Measurements from ENCODE around the gene OR2A5.
A peak's percentile ranks its signal among the peaks of the same experiment; 100 is the strongest.
"Not testable (repeated sequence)": the region's sequence is repeated elsewhere in the genome, so short reads cannot be mapped to it uniquely, and the experiment has no call there.

The OR2A5 gene, protein sequence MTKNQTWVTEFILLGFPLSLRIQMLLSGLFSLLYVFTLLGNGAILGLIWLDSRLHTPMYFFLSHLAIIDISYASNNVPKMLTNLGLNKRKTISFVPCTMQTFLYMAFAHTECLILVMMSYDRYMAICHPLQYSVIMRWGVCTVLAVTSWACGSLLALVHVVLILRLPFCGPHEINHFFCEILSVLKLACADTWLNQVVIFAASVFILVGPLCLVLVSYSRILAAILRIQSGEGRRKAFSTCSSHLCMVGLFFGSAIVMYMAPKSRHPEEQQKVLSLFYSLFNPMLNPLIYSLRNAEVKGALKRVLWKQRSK

GRCh38 chr7:144048648-144049047, at the start of gene OR2A5:
OR2A5 (plus strand) TSS chr7:144048948; CDS start chr7:144050402, 1,454 bp downstream.
- DNase-seq (ENCODE audit: low read depth in 2 of 2): no peak

DNA sequence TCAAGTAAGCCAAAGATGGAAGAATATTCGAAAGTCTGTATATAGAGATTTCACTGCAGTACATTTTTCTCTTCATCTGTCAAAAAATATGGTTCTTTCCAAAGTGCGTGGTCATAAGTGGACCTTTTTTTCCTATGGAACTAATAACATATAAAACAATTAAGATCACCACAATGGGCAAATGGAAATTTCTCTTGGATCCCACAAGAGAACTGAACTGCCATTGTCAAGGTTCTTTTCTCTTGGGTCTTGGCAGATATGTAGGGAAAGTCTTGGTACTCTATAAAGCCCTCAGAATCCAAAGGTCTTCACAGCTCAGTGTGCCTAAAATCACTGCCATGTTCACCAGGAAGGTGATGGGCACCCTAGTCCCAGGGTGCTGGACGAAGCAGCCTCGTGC, 48.7 kb upstream of the OR2A5 start, which contains the start of gene OR6B1:
Gene OR6B1 (plus strand): TSS at position 301 of the 400 bp plus-strand sequence. CDS start 3,677 bp downstream, outside the sequence.
- DNase-seq (ENCODE audit: low read depth in 2 of 2): no peak

GRCh38 chr7:144001543-144001942, 47.2 kb upstream of the OR2A5 start:
- DNase-seq (ENCODE audit: low read depth in 2 of 2): no peak

DNA sequence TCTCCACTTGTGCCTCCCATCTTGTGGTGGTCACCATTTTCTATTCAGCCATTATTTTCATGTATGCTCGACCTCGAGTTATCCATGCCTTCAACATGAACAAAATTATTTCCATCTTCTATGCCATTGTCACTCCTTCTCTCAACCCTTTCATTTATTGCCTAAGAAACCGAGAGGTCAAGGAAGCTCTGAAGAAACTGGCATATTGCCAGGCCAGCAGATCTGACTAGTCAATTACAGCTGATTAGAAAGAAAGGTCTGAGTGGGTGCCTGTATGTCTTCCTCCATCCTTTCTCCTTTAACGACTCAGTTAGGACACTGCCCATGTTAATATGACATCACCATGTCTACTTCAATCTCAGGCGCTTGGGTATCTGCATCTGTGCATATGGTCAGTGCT, 44.0 kb upstream of the OR2A5 start:
- no peak for DNase-seq (ENCODE audit: low read depth in 2 of 2)

- DNase-seq (ENCODE audit: low read depth in 2 of 2): no peak
These were observed 42.6 kb upstream of the OR2A5 start for GRCh38 chr7:144006029-144006691.

DNA sequence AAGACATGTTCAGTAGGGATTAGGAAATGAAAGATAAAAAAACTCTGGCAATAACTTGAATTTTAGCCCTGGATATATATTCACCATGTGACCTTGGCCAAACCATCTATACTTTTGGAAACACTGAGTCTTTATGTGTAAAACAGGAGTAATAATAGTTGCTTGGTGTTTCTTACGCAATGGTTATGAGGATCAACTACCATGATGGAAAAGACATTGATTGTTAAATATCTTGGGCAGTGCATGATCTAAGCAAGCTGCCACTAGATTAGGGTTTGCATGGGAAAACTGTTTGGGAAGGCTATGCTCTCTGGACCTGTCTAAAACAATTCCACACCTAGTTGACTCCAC, 42.1 kb upstream of the OR2A5 start:
- DNase-seq (ENCODE audit: low read depth in 2 of 2): no peak

DNA sequence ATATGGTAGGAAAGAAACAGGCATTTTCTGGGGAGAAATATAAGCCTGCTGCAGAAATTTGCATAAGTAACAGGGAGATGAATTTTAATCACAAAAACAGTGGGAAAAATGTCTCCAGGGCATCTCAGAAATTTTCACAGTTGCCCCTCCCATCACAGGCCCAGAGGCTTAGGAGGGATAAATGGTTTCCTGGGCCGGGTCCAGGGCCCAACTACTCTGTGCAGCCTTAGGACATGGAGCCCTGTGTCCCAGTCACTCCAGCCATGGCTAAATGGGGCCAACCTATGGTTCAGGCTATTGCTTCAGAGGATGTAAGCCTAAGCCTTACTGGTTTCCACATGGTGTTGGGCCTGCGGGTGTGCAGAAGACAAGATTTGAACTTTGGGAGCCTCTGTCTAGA, 39.4 kb upstream of the OR2A5 start:
- no peak for DNase-seq (ENCODE audit: low read depth in 2 of 2)

DNA sequence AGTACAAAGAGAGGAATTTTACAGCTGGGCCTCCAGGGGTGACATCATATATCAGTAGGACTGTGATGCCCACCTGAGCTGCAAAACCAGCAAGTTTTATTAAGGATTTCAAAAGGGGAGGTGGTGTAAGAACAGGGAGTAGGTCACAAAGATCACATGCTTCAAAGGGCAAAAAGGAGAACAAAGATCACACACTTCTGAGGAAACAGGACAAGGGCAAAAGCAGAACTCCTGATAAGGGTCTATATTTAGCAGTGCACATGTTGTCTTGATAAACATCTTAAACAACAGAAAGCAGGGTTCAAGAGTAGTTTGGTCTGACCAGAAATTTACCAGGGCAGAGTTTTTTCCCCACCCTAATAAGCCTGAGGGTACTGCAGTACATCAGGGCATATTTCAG, 38.7 kb upstream of the OR2A5 start:
- not testable (repeated sequence) for DNase-seq (ENCODE audit: low read depth in 2 of 2)

GRCh38 chr7:144010821-144011220, 37.9 kb upstream of the OR2A5 start:
- not testable (repeated sequence) for DNase-seq (ENCODE audit: low read depth in 2 of 2)

DNA sequence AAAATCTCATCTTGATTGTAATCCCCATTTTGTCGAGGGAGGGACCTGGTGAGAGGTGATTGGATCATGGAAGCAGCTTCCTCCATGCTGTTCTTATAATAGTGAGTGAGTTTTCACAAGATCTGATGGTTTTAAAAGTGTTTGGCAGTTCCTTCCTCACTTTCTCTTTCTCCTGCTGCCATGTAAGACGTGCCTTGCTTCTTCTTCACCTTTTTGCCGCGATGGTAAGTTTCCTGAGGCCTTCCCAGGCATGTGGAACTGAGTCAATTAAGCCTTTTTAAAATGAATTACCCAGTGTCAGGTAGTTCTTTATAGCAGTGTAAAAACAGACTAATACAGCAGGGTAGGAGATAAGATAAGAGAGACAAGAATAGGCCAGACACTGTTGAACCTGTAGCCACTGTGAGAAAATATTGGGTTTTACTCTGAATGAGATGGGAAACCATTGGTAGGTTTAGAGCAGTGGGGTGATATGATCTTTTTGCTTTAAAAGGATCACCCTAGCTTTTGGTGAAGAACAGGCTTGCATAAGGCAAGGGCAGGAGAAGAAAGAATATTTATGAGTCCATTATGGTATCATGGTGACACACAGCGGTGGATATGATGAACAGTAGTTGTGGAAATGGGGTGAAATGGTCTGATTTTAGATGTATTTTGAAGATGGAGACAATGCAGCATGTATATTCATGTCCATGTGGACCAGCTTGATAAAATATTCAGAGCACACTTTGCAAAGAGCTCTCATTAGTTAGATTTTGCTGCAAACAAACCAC, 37.1 kb upstream of the OR2A5 start:
- DNase-seq (ENCODE audit: low read depth in 2 of 2): no peak

DNA sequence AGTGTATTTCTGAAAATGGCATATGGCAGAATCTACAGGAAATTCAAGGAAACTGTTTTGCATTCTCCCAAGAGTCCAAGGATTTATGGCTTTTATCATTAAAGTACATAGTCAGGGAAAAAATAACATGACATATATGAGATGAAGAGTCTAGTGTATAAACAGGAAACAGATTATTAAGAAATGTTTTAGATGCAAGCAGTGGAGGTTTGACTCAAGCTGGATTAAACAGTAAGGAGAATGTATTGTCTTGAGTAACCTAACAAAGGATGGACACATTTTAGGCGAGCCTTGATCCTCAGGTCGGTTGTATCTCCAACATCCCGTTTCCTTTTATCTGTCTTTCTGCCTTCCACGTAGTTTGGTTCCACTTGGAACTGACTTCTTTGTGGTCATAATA, 30.7 kb upstream of the OR2A5 start:
- no peak for DNase-seq (ENCODE audit: low read depth in 2 of 2)

DNA sequence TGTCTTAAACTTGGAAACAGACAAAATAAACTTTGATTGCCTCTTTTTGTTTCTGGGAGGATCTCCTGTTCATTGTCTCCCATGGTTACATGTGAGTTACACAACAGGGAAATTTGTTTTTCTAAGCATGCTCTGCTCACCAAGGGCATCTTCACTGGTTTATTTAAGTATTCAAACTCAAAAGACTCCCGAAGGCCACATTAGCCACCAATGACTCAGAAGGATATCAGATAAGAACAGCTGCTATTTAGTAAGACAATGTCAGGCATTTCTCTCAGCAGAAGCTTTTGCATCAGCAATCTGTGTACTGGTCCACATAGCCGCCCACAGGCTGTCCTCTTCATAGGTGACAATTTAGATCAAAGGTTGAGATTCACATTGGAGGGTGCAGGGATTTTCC, 29.3 kb upstream of the OR2A5 start:
- DNase-seq (ENCODE audit: low read depth in 2 of 2): peak; percentile 4 to 10

DNA sequence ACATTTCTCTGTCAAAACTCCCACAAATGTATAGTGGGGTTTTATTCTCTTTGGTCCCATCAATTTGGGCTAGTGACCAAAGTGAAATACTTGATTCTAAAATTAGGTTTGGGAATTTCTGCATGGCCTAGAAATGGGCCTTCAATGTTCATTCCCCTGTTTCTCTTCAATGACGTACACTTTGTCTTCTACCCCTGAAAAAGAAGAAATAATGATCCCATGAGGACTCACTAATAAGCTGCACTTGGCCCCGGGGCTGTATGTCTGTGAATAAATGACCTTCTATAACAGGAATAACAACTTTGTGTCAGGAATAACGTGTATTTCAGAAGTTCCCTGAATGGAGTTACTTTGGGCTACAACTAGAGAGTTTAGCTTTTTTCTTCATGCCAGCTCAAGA, 28.4 kb upstream of the OR2A5 start:
- no peak for DNase-seq (ENCODE audit: low read depth in 2 of 2)

- no peak for DNase-seq (ENCODE audit: low read depth in 2 of 2)
These were observed 26.6 kb upstream of the OR2A5 start for GRCh38 chr7:144022169-144022568.

- DNase-seq (ENCODE audit: low read depth in 2 of 2): no peak
These were observed 25.4 kb upstream of the OR2A5 start for GRCh38 chr7:144023171-144023827.

- no peak for DNase-seq (ENCODE audit: low read depth in 2 of 2)
These were observed 24.5 kb upstream of the OR2A5 start for GRCh38 chr7:144024213-144024612.

GRCh38 chr7:144026203-144026883, 22.4 kb upstream of the OR2A5 start:
- DNase-seq (ENCODE audit: low read depth in 2 of 2): no peak

DNA sequence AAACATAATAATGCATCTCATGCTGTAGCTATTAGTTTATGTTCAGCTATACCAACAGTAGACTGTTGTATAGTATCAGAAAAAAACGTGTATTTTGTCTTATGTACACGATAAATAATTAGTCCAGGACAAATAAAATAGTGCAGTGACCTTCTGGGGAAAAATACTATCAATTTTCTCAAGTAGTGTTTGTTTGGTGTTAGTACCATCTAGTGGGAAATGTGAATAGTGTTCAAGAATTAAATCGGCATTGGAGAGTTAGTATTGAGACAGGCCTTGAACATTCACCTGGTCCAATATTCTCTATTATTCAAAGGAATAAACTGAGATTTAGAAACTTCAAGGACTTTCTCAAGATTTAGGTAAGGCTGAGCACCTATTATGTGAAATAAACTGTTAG, 21.7 kb upstream of the OR2A5 start:
- no peak for DNase-seq (ENCODE audit: low read depth in 2 of 2)

DNA sequence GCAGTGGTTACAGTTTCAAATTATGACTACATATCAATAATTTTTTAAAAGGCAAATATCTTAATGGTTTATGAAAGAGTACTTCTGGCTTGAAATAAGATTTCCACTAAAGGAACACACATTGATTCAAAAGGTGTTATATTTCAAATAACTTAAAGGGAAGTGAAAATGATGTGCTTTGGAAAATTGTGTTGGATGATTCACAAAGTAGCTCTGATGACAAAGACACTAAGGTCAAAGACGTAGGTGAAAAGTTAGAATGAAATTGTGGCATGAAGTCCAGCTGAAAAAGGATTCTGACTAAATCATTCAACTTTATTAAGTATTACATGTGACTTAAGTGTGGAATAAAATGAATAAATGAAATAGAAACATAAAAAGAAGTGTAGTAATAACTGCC, 20.8 kb upstream of the OR2A5 start:
- DNase-seq (ENCODE audit: low read depth in 2 of 2): no peak

DNA sequence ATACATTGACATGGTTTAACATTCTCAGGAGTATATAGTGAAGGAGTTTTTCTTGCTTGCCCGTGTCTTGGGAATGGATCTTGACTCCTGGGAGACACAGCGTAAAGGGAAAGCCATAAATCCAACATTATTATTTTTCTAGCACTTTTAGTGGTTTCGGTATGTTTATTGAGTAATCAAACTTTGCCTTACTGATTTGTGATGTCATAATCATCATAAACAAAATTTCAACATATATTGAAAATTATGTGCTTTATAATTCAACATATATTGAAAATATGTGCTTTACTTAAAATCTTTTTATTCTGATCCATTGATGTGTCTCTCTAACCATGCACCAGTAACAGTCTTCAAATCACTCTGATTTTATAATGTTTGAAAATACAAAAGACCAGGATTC, 20.2 kb upstream of the OR2A5 start:
- no peak for DNase-seq (ENCODE audit: low read depth in 2 of 2)

GRCh38 chr7:144032516-144032915, 16.2 kb upstream of the OR2A5 start:
- DNase-seq (ENCODE audit: low read depth in 2 of 2): no peak

All from fibroblast of skin of left biceps (primary cell).